Measurements from ENCODE around the gene HPCAL1. TPM values are rescaled to one million over a fixed set of nuclear protein-coding genes. Genes with fewer than 3 reads are reported as not detected.

Gene HPCAL1
- total and polyA plus RNA-seq, 2 of the 8 experiments (the other 6 are each of a cell fraction or from before 2014, with no cell fraction given) = 5.8 to 8.6 TPM

- H3K79me1 ChIP-seq (ENCODE audit: low read depth, low read length) = no peaks in the 10 kb centered on the region
- peak overlapping the region; percentile 5; the same call in 1 of the 2 replicates for H2BK5ac ChIP-seq (ENCODE audit: low read depth, low read length)
- no peaks in the 10 kb centered on the region; a peak in 1 of 7 replicates for H3K4me1 ChIP-seq (replicated peaks in 1 of 4; ENCODE audit: control insufficient read depth in 3 of 4, insufficient read depth in 4 of 4, low read length in 3 of 4)
- no peak overlapping the region for H2BK12ac ChIP-seq (ENCODE audit: low read depth, low read length)
- no peak overlapping the region for H2AFZ ChIP-seq (ENCODE audit: low read length)
- peaks cover 0 to 6% (median 3%) of the 10 kb centered on the region in 4 experiments; a peak in 3 of 7 replicates for H3K27me3 ChIP-seq (replicated peaks in 1 of 4; ENCODE audit: control insufficient read depth in 3 of 4, extremely low read depth in 1 of 4, insufficient read depth in 3 of 4, low read length in 3 of 4)
- H3K23me2 ChIP-seq (ENCODE audit: low read depth, low read length) = peaks cover 4% of the 10 kb centered on the region; the same call in 1 of the 2 replicates
- no peak overlapping the region for H3K4me3 ChIP-seq (ENCODE audit: extremely low read depth in 1 of 4, insufficient read depth in 2 of 4, low read depth in 3 of 4, low read length in 4 of 4)
- H3K14ac ChIP-seq (ENCODE audit: insufficient read length) = no peak overlapping the region
- H3K27ac ChIP-seq (ENCODE audit: low read depth, low read length) = no peak overlapping the region
- no peak overlapping the region for H4K5ac ChIP-seq (ENCODE audit: insufficient read length, low read depth, low read length)
- ChIA-PET POLR2A (ENCODE audit: partially characterized antibody) (interaction anchor here (0.5 kb wide), 1 partner anchor 301 kb away, joined by 4 read pairs; no protein-coding TSS in a partner anchor), CTCF (ENCODE audit: partially characterized antibody) (interaction anchor here (0.6 to 2.1 kb wide), 7 partner anchors 123 to 750 kb away, joined by 3 to 5 read pairs (median 3); no protein-coding TSS in a partner anchor)
- no peaks in the 10 kb centered on the region for H3K9me3 ChIP-seq (ENCODE audit: insufficient read depth in 2 of 2, low read depth in 1 of 2, low read length in 1 of 2)
- no peak overlapping the region for H3K9ac ChIP-seq (replicated peaks in 1 of 4; ENCODE audit: extremely low read depth in 1 of 4, low read depth in 3 of 4, low read length in 3 of 4)
- no peak overlapping the region for H2BK20ac ChIP-seq (ENCODE audit: low read length)
- H4K8ac ChIP-seq (ENCODE audit: extremely low read depth, insufficient read depth, low read length) = no peak overlapping the region
- H3K4ac ChIP-seq (replicated peaks; ENCODE audit: insufficient read length, low read depth, low read length) = no peak overlapping the region
- H2BK120ac ChIP-seq (replicated peaks; ENCODE audit: low read depth, low read length) = no peak overlapping the region
- no peaks in the 10 kb centered on the region for H3K36me3 ChIP-seq (ENCODE audit: control insufficient read depth in 2 of 4, insufficient read depth in 4 of 4, low read length in 3 of 4)
- no peaks in the 10 kb centered on the region for H3K79me2 ChIP-seq (ENCODE audit: control insufficient read depth in 1 of 2, insufficient read depth in 2 of 2, low read length in 2 of 2)
- DNase-seq (ENCODE audit: low read depth in 1 of 2, low spot score in 2 of 2) (no peak), FAIRE-seq (no peak)
- H3K56ac ChIP-seq (replicated peaks; ENCODE audit: insufficient read length, low read depth, low read length) = no peak overlapping the region
- H4K20me1 ChIP-seq (replicated peaks in 1 of 2; ENCODE audit: control insufficient read depth in 1 of 2, insufficient read depth in 2 of 2, low read length in 2 of 2) = peaks cover 0 to 2% of the 10 kb centered on the region in 2 experiments
- 91% methylated on average over 28 of the region's 40 CpGs; no CpG with 5 or more reads in 1 of the 2 experiments for WGBS, 2 experiments (ENCODE audit: extremely low coverage in 1 of 2, insufficient coverage in 1 of 2, insufficient read length in 1 of 2, insufficient replicate concordance in 2 of 2, low coverage in 1 of 2, low lambda C conversion rate in 2 of 2, missing lambda C conversion rate in 1 of 2)
- no peak overlapping the region for H3K18ac ChIP-seq (ENCODE audit: extremely low read depth, low read length)
- H2BK15ac ChIP-seq (ENCODE audit: low read length) = no peak overlapping the region
- no peak overlapping the region for H3K4me2 ChIP-seq (ENCODE audit: insufficient read depth in 1 of 2, low read depth in 2 of 2, low read length in 2 of 2)
- H2AK5ac ChIP-seq (ENCODE audit: low read depth, low read length) = no peak overlapping the region
- H4K91ac ChIP-seq (replicated peaks; ENCODE audit: insufficient read length, low read length) = no peak overlapping the region
- H3K23ac ChIP-seq (ENCODE audit: insufficient read length) = no peak overlapping the region
- TF ChIP-seq CREB1 (IDR thresholded peaks at IDR 0.05) (no peak), POLR2A (IDR thresholded peaks at IDR 0.05; ENCODE audit: control extremely low read depth in 1 of 2, low read depth in 2 of 2, low read length in 2 of 2) (no peak), RFX5 (IDR thresholded peaks at IDR 0.05; ENCODE audit: borderline replicate concordance, low read depth, low read length) (no peak), NRF1 (IDR thresholded peaks at IDR 0.05; ENCODE audit: low read depth, low read length) (no peak), KDM5A (IDR thresholded peaks at IDR 0.05; ENCODE audit: low read length) (no peak), TAF7 (optimal IDR thresholded peaks at IDR 0.05; ENCODE audit: borderline replicate concordance, low read depth, low read length) (no peak), BCL11A (IDR thresholded peaks at IDR 0.05; ENCODE audit: low read depth in 2 of 2, low read length in 2 of 2) (no peak), CHD2 (IDR thresholded peaks at IDR 0.05; ENCODE audit: low read length) (no peak), KDM4A (IDR thresholded peaks at IDR 0.05; ENCODE audit: low read depth, low read length, severe bottlenecking) (no peak), KDM1A (IDR thresholded peaks at IDR 0.05; ENCODE audit: borderline replicate concordance, low read length) (no peak), SRF (IDR thresholded peaks at IDR 0.05; ENCODE audit: low read depth, low read length) (no peak), RBBP5 (IDR thresholded peaks at IDR 0.05; ENCODE audit: borderline replicate concordance, low read depth, low read length) (no peak), CHD1 (IDR thresholded peaks at IDR 0.05; ENCODE audit: low read depth, low read length) (no peak)
Observed at GRCh38 chr2:10426726-10427617, 124.3 kb downstream of the HPCAL1 start.
